Mesothelial cell of epicardium (in vitro differentiated cells): ENCODE results near the gene OR52H1. TPM values are rescaled to one million over a fixed set of nuclear protein-coding genes. Genes with fewer than 3 reads are reported as not detected.

Source experiments
- DNase-seq, 2 experiments: peaks; one replicate each; pipeline ENCODE4 v3.0.0; 2021; ENCODE audit warnings: low spot score in 2 of 2; ENCODE audit not compliant: unreplicated experiment in 2 of 2
- H3K27ac Mint-ChIP-seq: 2 replicates; pipeline ENCODE4 v1.8.0; 2021; ENCODE audit warnings: mixed read lengths
- H3K27me3 Mint-ChIP-seq: 2 replicates; pipeline ENCODE4 v1.8.0; 2021; ENCODE audit warnings: low read depth, mixed read lengths
- H3K36me3 Mint-ChIP-seq: 2 replicates; pipeline ENCODE4 v1.8.0; 2021; ENCODE audit warnings: mixed read lengths
- H3K4me1 Mint-ChIP-seq: 2 replicates; pipeline ENCODE4 v1.8.0; 2021; ENCODE audit warnings: mixed read lengths
- H3K4me3 Mint-ChIP-seq: 2 replicates; pipeline ENCODE4 v1.8.0; 2021; ENCODE audit warnings: mild to moderate bottlenecking, moderate library complexity, mixed read lengths
- H3K9me3 Mint-ChIP-seq: 2 replicates; pipeline ENCODE4 v1.8.0; 2021; ENCODE audit warnings: mixed read lengths
- total RNA-seq: library from RNA; stranded (reverse); gene quantifications from 3 replicates; pipeline ENCODE4 v1.2.1, GENCODE V29; 2021
- TF ChIP-seq, protein P1 (sequence below): fragments of 200-600 bp; sonication (generic); IDR thresholded peaks from one replicate; pipeline ENCODE4 v1.5.0; 2021; ENCODE audit warnings: antibody characterized with exemption; ENCODE audit not compliant: unreplicated experiment

OR52H1 gene
- total RNA-seq, 1 donor from 2014 or later, result 1.3 TPM

DNA sequence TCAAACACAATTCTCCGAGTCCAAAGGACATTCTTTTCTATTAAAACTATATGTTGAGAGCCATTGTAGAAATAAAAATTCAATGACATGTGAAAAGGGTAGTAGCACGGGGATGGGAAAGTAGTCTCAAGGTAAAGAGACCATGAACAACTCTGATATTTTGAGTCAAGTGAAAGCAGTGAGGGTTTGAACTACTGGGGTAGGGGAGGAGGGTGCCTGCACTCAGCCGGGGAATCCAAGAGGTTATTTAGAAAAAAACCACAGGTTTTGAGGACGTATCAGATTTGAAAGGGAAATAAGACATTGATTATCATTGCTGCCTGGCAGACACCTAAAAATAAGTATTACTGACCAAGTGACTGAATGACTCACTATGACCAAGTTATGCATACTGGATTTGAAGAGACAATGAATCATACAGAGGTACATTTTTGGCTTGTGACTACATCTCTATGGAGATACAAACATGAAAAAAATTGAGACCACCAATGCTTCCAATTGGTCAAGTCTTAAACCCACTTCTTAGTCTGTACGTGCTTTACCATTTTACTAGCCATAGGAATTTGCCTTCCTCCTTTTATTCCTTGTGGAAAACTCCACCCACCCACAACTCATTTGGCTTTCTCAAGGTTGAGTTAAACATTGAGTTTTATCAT is 2.2 kb upstream of the OR52H1 start:
- Mint-ChIP-seq H3K4me1 (no peaks in the 10 kb centered on the region), H3K4me3 (no peak overlapping the region), H3K27me3 (peaks cover 10% of the 10 kb centered on the region), H3K36me3 (no peaks in the 10 kb centered on the region), H3K27ac (no peak overlapping the region), H3K9me3 (no peaks in the 10 kb centered on the region)
- TF ChIP-seq, protein P1, sequence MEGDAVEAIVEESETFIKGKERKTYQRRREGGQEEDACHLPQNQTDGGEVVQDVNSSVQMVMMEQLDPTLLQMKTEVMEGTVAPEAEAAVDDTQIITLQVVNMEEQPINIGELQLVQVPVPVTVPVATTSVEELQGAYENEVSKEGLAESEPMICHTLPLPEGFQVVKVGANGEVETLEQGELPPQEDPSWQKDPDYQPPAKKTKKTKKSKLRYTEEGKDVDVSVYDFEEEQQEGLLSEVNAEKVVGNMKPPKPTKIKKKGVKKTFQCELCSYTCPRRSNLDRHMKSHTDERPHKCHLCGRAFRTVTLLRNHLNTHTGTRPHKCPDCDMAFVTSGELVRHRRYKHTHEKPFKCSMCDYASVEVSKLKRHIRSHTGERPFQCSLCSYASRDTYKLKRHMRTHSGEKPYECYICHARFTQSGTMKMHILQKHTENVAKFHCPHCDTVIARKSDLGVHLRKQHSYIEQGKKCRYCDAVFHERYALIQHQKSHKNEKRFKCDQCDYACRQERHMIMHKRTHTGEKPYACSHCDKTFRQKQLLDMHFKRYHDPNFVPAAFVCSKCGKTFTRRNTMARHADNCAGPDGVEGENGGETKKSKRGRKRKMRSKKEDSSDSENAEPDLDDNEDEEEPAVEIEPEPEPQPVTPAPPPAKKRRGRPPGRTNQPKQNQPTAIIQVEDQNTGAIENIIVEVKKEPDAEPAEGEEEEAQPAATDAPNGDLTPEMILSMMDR, result no peak
- DNase-seq, result no peak

DNA sequence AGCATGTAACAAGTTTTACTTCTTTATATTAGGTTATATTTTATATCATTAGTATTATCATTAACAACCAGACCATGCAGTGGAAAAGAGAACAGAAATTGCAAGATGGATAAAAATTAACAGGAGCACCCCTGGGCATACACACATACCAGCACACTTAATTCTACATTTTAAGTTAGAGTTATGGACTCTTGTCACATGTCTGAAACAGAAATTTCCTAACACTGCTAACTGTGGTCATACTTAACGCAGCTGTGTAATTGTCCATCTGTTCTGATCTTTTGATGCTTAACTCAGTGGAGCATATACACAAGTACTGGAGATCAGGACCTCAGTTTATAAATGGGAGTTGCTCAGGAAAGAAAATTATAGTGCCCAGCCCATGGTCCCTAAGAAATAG is 358 bp downstream of the OR52H1 start:
- H3K4me3 Mint-ChIP-seq, result no peak overlapping the region
- no peaks in the 10 kb centered on the region for H3K36me3 Mint-ChIP-seq
- H3K27ac Mint-ChIP-seq, result no peak overlapping the region
- no peaks in the 10 kb centered on the region for H3K4me1 Mint-ChIP-seq
- TF ChIP-seq, protein P1, result no peak
- DNase-seq, result no peak
- no peaks in the 10 kb centered on the region for H3K9me3 Mint-ChIP-seq
- no peaks in the 10 kb centered on the region for H3K27me3 Mint-ChIP-seq

DNA sequence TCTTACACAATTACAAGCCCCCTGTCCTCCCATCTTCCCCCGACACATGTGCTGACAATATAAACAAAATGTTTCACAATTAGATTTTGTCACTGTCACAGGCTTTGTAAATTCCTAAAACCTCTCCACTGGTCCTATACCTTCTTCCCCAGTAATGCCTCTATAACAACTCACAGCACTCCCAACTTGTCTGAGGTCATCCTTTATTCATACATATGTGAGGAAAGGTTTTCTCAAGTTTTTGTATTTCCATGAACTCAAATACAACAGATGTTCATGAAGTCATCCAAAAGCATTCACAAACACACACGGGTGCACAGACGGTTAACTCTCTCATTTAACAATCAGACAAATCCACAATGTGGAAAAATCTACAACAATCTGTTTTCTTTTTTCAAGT is 1.9 kb downstream of the OR52H1 start:
- no peak overlapping the region for H3K4me3 Mint-ChIP-seq
- H3K36me3 Mint-ChIP-seq, result no peaks in the 10 kb centered on the region
- H3K27me3 Mint-ChIP-seq, result no peaks in the 10 kb centered on the region
- TF ChIP-seq, protein P1, result no peak
- H3K9me3 Mint-ChIP-seq, result no peaks in the 10 kb centered on the region
- no peak for DNase-seq
- H3K27ac Mint-ChIP-seq, result no peak overlapping the region
- no peaks in the 10 kb centered on the region for H3K4me1 Mint-ChIP-seq

DNA sequence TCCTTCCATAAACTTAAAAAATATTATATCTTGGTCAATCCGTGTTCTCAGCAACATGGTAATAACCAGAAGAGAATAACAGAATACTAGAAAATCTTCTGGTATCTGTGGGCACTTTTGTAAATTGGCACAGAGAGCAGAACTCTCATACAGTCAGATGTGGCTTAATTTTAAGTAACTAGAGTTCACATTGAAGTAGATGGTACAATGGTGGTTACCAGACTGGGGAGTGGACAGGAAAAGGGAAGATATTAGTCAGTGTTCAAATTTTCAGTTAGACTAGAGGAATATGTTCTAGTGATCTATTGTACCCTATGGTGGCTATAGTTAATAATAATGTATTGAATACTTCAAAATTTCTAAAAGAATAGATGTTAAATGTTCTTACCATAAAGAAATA is 6.9 kb downstream of the OR52H1 start:
- no peak for DNase-seq
- H3K4me3 Mint-ChIP-seq, result no peak overlapping the region
- H3K27me3 Mint-ChIP-seq, result peaks cover 2% of the 10 kb centered on the region
- H3K36me3 Mint-ChIP-seq, result no peaks in the 10 kb centered on the region
- H3K4me1 Mint-ChIP-seq, result no peaks in the 10 kb centered on the region
- H3K27ac Mint-ChIP-seq, result no peak overlapping the region
- TF ChIP-seq, protein P1, result no peak
- peaks cover 17% of the 10 kb centered on the region for H3K9me3 Mint-ChIP-seq

DNA sequence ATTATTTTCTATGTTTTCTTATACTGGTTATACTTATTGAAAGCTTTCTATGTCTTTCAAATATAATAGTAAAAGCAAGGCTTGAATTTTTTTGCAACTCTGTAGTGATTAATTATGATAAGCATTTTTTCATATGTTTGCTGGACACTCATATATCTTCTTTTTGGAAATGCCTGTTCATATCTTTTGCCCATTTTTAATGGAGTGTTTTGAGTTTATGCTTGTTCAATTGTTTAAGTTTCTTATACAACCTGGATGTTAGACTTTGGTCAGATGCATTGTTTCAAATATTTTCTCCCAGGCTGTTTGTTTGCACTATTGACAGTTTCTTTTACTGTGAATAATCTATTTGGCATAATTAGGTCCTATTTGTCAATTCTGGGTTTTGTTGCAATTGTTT is 11.9 kb downstream of the OR52H1 start:
- H3K4me1 Mint-ChIP-seq, result no peaks in the 10 kb centered on the region
- TF ChIP-seq, protein P1, result no peak
- peaks cover 18% of the 10 kb centered on the region for H3K9me3 Mint-ChIP-seq
- no peak overlapping the region for H3K27ac Mint-ChIP-seq
- H3K4me3 Mint-ChIP-seq, result no peak overlapping the region
- H3K27me3 Mint-ChIP-seq, result peaks cover 3% of the 10 kb centered on the region
- H3K36me3 Mint-ChIP-seq, result no peaks in the 10 kb centered on the region
- DNase-seq, result no peak

DNA sequence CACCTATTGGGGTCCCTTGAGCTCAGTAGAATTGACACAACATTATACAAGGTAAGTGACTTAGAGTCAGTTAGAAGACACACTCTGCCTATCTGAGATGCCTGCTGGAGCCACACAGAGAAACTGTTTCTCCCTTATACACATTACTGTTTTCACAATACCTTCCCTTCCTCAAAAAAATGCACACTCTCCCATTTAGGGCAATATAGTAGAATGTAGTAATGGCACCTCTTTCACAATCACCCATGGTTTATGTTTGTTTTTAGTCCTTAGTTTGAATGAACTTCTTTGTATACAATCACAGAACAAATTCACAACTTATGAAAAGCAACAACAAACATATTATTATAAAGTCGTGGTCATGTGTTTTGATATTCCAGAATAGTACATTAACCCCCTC is 14.3 kb downstream of the OR52H1 start:
- Mint-ChIP-seq H3K4me3 (no peak overlapping the region), H3K4me1 (no peaks in the 10 kb centered on the region), H3K36me3 (no peaks in the 10 kb centered on the region), H3K9me3 (peaks cover 18% of the 10 kb centered on the region), H3K27me3 (peaks cover 7% of the 10 kb centered on the region), H3K27ac (no peak overlapping the region)
- no peak for DNase-seq
- TF ChIP-seq, protein P1, result no peak
